ENCODE results near the gene GNPDA2. TPM values are rescaled to one million over a fixed set of nuclear protein-coding genes. Genes with fewer than 3 reads are reported as not detected.

The GNPDA2 gene
- total RNA-seq, 2 experiments from 2014 or later = 13.1 to 14.6 TPM

DNA sequence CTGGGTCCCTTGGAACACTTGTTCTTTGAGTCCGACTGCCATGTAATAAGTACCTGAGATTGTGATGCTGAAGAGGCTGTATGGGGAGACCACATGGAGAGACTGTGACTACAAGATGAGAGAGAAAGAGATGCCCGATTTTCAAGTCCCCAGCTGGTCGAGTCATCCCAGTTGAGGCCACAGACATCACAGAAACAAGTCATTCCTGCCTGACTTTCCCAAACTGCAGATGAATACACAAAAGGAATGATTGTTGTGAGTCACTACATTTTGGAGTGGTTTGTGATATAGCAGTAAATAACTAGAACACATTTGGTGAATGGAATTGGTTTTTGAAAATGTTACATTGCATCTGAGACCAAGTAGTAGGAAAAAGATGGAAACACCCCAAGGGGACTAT is 66.0 kb downstream of the GNPDA2 start:
- DNase-seq (no peak), ATAC-seq (no peak)
- Mint-ChIP-seq H3K27me3 (peaks cover 3% of the 10 kb centered on the region), H3K4me3 (no peak overlapping the region), H3K4me1 (ENCODE audit: low read depth) (no peaks in the 10 kb centered on the region), H3K36me3 (ENCODE audit: low read depth) (no peaks in the 10 kb centered on the region), H3K27ac (no peak overlapping the region), H3K9me3 (no peaks in the 10 kb centered on the region)
- TF ChIP-seq, protein P1, sequence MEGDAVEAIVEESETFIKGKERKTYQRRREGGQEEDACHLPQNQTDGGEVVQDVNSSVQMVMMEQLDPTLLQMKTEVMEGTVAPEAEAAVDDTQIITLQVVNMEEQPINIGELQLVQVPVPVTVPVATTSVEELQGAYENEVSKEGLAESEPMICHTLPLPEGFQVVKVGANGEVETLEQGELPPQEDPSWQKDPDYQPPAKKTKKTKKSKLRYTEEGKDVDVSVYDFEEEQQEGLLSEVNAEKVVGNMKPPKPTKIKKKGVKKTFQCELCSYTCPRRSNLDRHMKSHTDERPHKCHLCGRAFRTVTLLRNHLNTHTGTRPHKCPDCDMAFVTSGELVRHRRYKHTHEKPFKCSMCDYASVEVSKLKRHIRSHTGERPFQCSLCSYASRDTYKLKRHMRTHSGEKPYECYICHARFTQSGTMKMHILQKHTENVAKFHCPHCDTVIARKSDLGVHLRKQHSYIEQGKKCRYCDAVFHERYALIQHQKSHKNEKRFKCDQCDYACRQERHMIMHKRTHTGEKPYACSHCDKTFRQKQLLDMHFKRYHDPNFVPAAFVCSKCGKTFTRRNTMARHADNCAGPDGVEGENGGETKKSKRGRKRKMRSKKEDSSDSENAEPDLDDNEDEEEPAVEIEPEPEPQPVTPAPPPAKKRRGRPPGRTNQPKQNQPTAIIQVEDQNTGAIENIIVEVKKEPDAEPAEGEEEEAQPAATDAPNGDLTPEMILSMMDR (IDR thresholded peaks at IDR 0.05) = no peak
- CTCF ChIA-PET = no interaction called here
- intact Hi-C loops (cut with micrococcal nuclease) = no loop called here
- POLR2A ChIA-PET = no interaction called here

DNA sequence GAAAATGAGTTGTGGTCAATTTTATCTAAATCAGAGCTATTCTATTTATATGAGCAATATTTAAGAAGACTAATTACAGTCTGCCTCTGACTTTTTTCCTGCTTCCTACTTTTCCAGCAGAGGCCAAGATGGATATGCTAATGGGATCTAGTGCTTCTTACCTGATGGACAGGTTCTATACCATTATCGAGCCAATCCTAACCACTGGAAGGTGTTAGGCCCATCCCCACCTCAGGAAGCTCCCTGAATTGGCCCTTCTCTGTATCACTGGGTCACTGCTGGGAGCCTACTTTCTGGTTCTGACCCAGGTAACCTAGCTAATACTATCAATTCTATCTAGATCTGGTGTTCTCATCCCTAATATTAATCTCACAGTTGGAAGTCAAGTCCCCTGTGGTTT is 74.4 kb downstream of the GNPDA2 start:
- POLR2A ChIA-PET = no interaction called here
- no peaks in the 10 kb centered on the region for H3K9me3 Mint-ChIP-seq
- H3K27ac Mint-ChIP-seq = no peak overlapping the region
- peaks cover 7% of the 10 kb centered on the region for H3K27me3 Mint-ChIP-seq
- no peak for ATAC-seq
- DNase-seq = no peak
- no peaks in the 10 kb centered on the region for H3K36me3 Mint-ChIP-seq (ENCODE audit: low read depth)
- H3K4me3 Mint-ChIP-seq = no peak overlapping the region
- intact Hi-C loops (cut with micrococcal nuclease) = no loop called here
- CTCF ChIA-PET = no interaction called here
- H3K4me1 Mint-ChIP-seq (ENCODE audit: low read depth) = no peaks in the 10 kb centered on the region
- TF ChIP-seq, protein P1 (IDR thresholded peaks at IDR 0.05) = no peak

Other genes with a start within 250 kb of the GNPDA2 start
- not detected for gene YIPF7, start 74.9 kb downstream of the GNPDA2 start, total RNA-seq
- gene GUF1, start 48.1 kb downstream of the GNPDA2 start, total RNA-seq = 10 to 100 TPM; 33.6 to 40.0 TPM

Measured in activated CD8-positive, alpha-beta T cell treated with anti-CD3 and anti-CD28 coated beads for 36 hours (primary cell).